OCI-LY3 (cell line): ENCODE data around the gene CDHR5.

Source experiments
- H2AFZ ChIP-seq: fragments of 200-600, 300-600 bp; shearing (Covaris generic); 2 replicates; pipeline ENCODE4 v1.6.0; 2014; ENCODE audit warnings: antibody characterized with exemption, low read depth, low read length
- H3K27ac ChIP-seq: fragments of 200-600, 300-600 bp; sonication (generic); 2 replicates; pipeline ENCODE4 v1.5.1; 2014; ENCODE audit warnings: mild to moderate bottlenecking, low read length, moderate library complexity, mixed read lengths
- H3K27me3 ChIP-seq: fragments of 200-600, 300-600 bp; sonication (generic); 2 replicates; pipeline ENCODE4 v1.6.1; 2014; ENCODE audit warnings: low read depth, low read length, mixed read lengths
- H3K36me3 ChIP-seq: fragments of 200-600, 300-600 bp; sonication (generic); replicated peaks from 2 replicates; pipeline ENCODE3; 2014; ENCODE audit warnings: low read depth, low read length, mixed read lengths
- H3K4me1 ChIP-seq: fragments of 300-600, 200-600 bp; sonication (generic); 2 replicates; pipeline ENCODE4 v1.6.1; 2014; ENCODE audit warnings: low read length, mixed read lengths
- H3K4me2 ChIP-seq: fragments of 200-600, 300-600 bp; sonication (generic); 2 replicates; pipeline ENCODE4 v1.6.1; 2014; ENCODE audit warnings: low read length, mixed read lengths
- H3K4me3 ChIP-seq: fragments of 300-600, 200-600 bp; sonication (generic); 2 replicates; pipeline ENCODE4 v1.5.1; 2014; ENCODE audit warnings: antibody characterized with exemption, mild to moderate bottlenecking, low read length, moderate library complexity
- H3K79me2 ChIP-seq: fragments of 300-600, 200-600 bp; shearing (Covaris generic); 2 replicates; pipeline ENCODE4 v1.6.1; 2014; ENCODE audit warnings: mild to moderate bottlenecking, low read length, mixed read lengths
- H3K9ac ChIP-seq: fragments of 300-600, 200-600 bp; shearing (Covaris generic); 2 replicates; pipeline ENCODE4 v1.6.0; 2014; ENCODE audit warnings: mild to moderate bottlenecking, low read length, moderate library complexity
- H3K9me3 ChIP-seq: fragments of 200-600, 300-600 bp; shearing (Covaris generic); 2 replicates; pipeline ENCODE4 v1.6.1; 2014; ENCODE audit warnings: low read length, mixed read lengths; ENCODE audit not compliant: insufficient read depth
- H4K20me1 ChIP-seq: fragments of 200-600, 300-600 bp; sonication (generic); 2 replicates; pipeline ENCODE4 v1.6.1; 2016; ENCODE audit warnings: low read length, mixed read lengths; ENCODE audit not compliant: insufficient read depth
- CTCF ChIP-seq: fragments of 200-600, 300-600 bp; sonication (generic); IDR thresholded peaks from 2 replicates; pipeline ENCODE4 v1.5.1; 2014; ENCODE audit warnings: antibody characterized with exemption, low read length, low read depth
- EZH2phosphoT487 ChIP-seq: fragments of 200-600 bp; shearing (Covaris generic); IDR thresholded peaks from 2 replicates; pipeline ENCODE4 v1.6.1; 2018; ENCODE audit warnings: antibody characterized with exemption, mixed run types, low read depth

CDHR5 gene

DNA sequence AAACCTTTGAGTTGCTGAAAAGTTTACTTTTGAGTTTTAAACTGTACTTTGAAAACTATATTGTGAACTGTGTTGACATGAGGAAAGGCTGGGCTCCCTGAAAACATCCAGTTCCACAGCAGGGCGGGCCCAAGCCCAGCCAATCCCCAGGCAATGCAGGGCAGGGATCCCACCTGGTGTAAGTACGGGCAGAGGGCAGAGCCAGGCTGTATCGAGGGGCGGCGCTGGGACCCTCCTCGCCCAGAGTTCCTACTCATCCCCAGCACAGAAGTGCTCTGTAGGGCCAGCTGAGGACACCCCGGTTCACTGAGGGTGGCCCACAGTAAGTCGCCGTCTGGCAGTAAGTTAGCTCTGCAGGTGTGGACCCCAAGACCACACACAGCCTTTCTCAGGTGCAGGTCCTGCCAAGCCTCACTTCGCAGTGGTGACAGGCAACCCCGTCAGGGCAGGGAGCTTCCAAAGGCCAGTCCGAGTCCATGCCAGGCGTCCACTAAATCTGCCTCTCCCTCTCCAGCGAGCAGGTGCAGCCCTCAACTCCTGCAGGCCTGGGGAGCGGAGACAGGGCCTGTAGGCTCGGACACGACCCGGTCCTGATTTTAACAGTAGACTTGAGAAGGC is 57.6 kb downstream of the CDHR5 start:
- TF ChIP-seq CTCF (no peak), EZH2phosphoT487 (no peak)
- H2AFZ ChIP-seq = no peak overlapping the region
- peaks cover 16% of the 10 kb centered on the region for H3K79me2 ChIP-seq
- H3K4me1 ChIP-seq = peaks cover 14% of the 10 kb centered on the region
- H4K20me1 ChIP-seq = peaks cover 21% of the 10 kb centered on the region
- H3K9me3 ChIP-seq = no peaks in the 10 kb centered on the region
- peaks cover 23% of the 10 kb centered on the region for H3K36me3 ChIP-seq
- H3K9ac ChIP-seq = peak overlapping the region; percentile 71
- H3K4me2 ChIP-seq = peak overlapping the region; percentile 94
- peak overlapping the region; percentile 86 for H3K4me3 ChIP-seq
- H3K27me3 ChIP-seq = no peaks in the 10 kb centered on the region
- H3K27ac ChIP-seq = no peak overlapping the region
